Measurements from ENCODE around the gene FAM170B. TPM values are rescaled to one million over a fixed set of nuclear protein-coding genes. Genes with fewer than 3 reads are reported as not detected.

Gene FAM170B
- total RNA-seq, 4 donors from 2014 or later, result not detected

GRCh38 chr10:49178489-49179471 is 45.0 kb upstream of the FAM170B start:
- peaks cover 0 to 11% of the 10 kb centered on the region in 2 donors for H3K4me1 ChIP-seq
- no peaks in the 10 kb centered on the region for H3K9me3 ChIP-seq
- no peak overlapping the region for H3K4me3 ChIP-seq (replicated peaks in 1 of 3)
- H3K27me3 ChIP-seq, result no peaks in the 10 kb centered on the region
- no peak for DNase-seq
- WGBS, 2 donors, result 88 to 91% methylated on average over 6 of the region's 6 CpGs
- intact Hi-C loops (cut with DNase I), result no loop called here
- H3K27ac ChIP-seq, result no peak overlapping the region
- TF ChIP-seq CTCF (IDR thresholded peaks at IDR 0.05) (no peak), POLR2A (IDR thresholded peaks at IDR 0.05) (no peak)
- no peaks in the 10 kb centered on the region for H3K36me3 ChIP-seq

- no peak for TF ChIP-seq POLR2A (IDR thresholded peaks at IDR 0.05)
- no peak for TF ChIP-seq CTCF (IDR thresholded peaks at IDR 0.05)
- peak in 1 of 2 donors; percentile 24 for DNase-seq
- H3K4me1 ChIP-seq, result peaks cover 0 to 11% of the 10 kb centered on the region in 2 donors
- H3K36me3 ChIP-seq, result no peaks in the 10 kb centered on the region
- 72 to 73% methylated on average over 7 to 9 of the region's 9 CpGs for WGBS, 2 donors
- H3K9me3 ChIP-seq, result no peaks in the 10 kb centered on the region
- H3K27ac ChIP-seq, result peak overlapping the region in 1 of 3 donors; percentile 56
- no peak overlapping the region for H3K4me3 ChIP-seq (replicated peaks in 1 of 3)
- intact Hi-C loops (cut with DNase I), result no loop called here
- no peaks in the 10 kb centered on the region for H3K27me3 ChIP-seq
Measured at GRCh38 chr10:49177391-49178355, 43.9 kb upstream of the FAM170B start.

DNA sequence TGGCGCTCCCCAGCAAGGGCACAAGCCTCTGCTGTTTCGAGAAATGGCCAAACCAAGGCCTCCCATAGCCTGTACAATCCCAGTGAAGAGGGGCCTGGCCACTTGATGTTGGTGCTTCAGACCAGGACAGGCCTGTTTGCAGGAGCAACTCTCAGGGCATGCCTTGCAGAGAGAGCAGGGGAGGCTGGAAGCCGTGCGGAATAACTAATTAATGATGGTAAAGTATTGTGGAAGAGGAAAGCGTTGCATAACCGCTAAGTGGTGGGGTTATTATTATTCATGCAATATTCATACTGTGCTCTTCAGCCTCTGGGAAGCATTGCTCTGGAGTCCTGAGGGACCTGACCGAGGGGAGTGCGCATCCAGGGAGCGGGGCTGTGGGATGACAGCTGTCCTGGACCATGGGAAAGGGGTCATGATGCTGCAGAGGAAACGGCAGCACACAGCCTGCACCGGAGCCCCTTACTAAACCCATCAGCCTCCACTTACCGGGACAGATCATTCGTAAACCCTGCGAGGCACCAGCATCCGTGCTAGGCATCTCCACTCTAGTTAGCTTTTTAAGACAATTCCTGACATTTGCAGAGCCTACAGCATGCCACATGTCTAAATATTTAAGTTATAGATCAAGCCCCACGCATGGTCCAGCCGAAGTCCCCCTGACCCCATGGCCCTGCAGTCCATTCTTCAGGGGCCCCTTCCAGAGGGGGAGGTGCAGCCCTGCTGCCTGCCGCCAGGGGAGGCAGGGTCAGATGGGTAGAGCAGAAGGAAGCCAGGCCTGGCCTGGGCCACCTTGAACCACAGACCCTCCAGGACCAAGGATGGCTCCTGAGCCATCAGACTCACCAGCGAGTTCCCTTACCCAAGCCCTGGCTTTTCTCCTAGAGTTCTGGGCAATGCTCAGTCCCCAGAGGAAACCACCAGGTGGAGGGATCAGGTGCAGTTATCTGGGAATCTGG is 42.8 kb upstream of the FAM170B start:
- Histone ChIP-seq H3K4me3 (replicated peaks in 1 of 3) (no peak overlapping the region), H3K27me3 (no peaks in the 10 kb centered on the region), H3K36me3 (no peaks in the 10 kb centered on the region), H3K9me3 (no peaks in the 10 kb centered on the region), H3K4me1 (peaks cover 0 to 11% of the 10 kb centered on the region in 2 donors), H3K27ac (no peak overlapping the region)
- intact Hi-C loops (cut with DNase I), result no loop called here
- TF ChIP-seq POLR2A (IDR thresholded peaks at IDR 0.05) (no peak), CTCF (IDR thresholded peaks at IDR 0.05) (no peak)
- WGBS, 2 donors, result 86 to 95% methylated on average over 17 to 19 of the region's 19 CpGs
- DNase-seq, result no peak

- H3K9me3 ChIP-seq, result no peaks in the 10 kb centered on the region
- TF ChIP-seq CTCF (IDR thresholded peaks at IDR 0.05), result no peak
- TF ChIP-seq POLR2A (IDR thresholded peaks at IDR 0.05), result no peak
- 92 to 93% methylated on average over 7 to 8 of the region's 8 CpGs for WGBS, 2 donors
- H3K36me3 ChIP-seq, result no peaks in the 10 kb centered on the region
- no peak overlapping the region for H3K4me3 ChIP-seq (replicated peaks in 1 of 3)
- H3K27me3 ChIP-seq, result no peaks in the 10 kb centered on the region
- DNase-seq, result no peak
- peaks cover 0 to 11% of the 10 kb centered on the region in 2 donors for H3K4me1 ChIP-seq
- intact Hi-C loops (cut with DNase I), result no loop called here
- H3K27ac ChIP-seq, result no peak overlapping the region
Measured at GRCh38 chr10:49175587-49176309, 41.9 kb upstream of the FAM170B start.
